ENCODE measurements around the gene ZNF219.

The ZNF219 gene

GRCh38 chr14:21101802-21102413 lies 3.5 kb upstream of the ZNF219 start:
- no peak for DNase-seq

- no peak for DNase-seq
These were observed 2.5 kb upstream of the ZNF219 start, which contains the start of gene TMEM253 for GRCh38 chr14:21100931-21101330. TMEM253 (plus strand) TSS chr14:21101066; CDS start chr14:21101344, 278 bp downstream.

- no peak for DNase-seq
These were observed 1.1 kb upstream of the ZNF219 start for GRCh38 chr14:21099596-21099985.

- DNase-seq: no peak
These were observed 589 bp upstream of the ZNF219 start for GRCh38 chr14:21098892-21099595.

- no peak for DNase-seq
These were observed 799 bp downstream of the ZNF219 start for GRCh38 chr14:21097636-21098075.

GRCh38 chr14:21096978-21097635 lies 1.3 kb downstream of the ZNF219 start:
- no peak for DNase-seq

GRCh38 chr14:21096438-21096837 lies 2.0 kb downstream of the ZNF219 start:
- no peak for DNase-seq

GRCh38 chr14:21095430-21096205 lies 2.8 kb downstream of the ZNF219 start:
- DNase-seq: peak; percentile 30

GRCh38 chr14:21093769-21094681 lies 4.4 kb downstream of the ZNF219 start:
- DNase-seq: no peak

GRCh38 chr14:21093018-21093417 lies 5.4 kb downstream of the ZNF219 start:
- no peak for DNase-seq

GRCh38 chr14:21092273-21093011 lies 6.0 kb downstream of the ZNF219 start:
- peak; percentile 43 for DNase-seq

- no peak for DNase-seq
These were observed 6.6 kb downstream of the ZNF219 start for GRCh38 chr14:21091821-21092272.

- DNase-seq: no peak
These were observed 7.4 kb downstream of the ZNF219 start for GRCh38 chr14:21090940-21091663.

- DNase-seq: no peak
These were observed 8.1 kb downstream of the ZNF219 start for GRCh38 chr14:21090194-21090939.

- no peak for DNase-seq
These were observed 8.6 kb downstream of the ZNF219 start for GRCh38 chr14:21089877-21090193.

GRCh38 chr14:21089271-21089670 lies 9.2 kb downstream of the ZNF219 start:
- no peak for DNase-seq

GRCh38 chr14:21088687-21089086 lies 9.8 kb downstream of the ZNF219 start:
- DNase-seq: no peak

GRCh38 chr14:21087294-21088091 lies 11.0 kb downstream of the ZNF219 start:
- peak; percentile 96 for DNase-seq

- no peak for DNase-seq
These were observed 11.6 kb downstream of the ZNF219 start for GRCh38 chr14:21086908-21087293.
